SK-N-SH (cell line): ENCODE measurements around the gene FEZF2. TPM values are rescaled to one million over a fixed set of nuclear protein-coding genes. Genes with fewer than 3 reads are reported as not detected.

Source experiments
- CTCF ChIA-PET: fragments of 300-600, 350-600 bp; formaldehyde crosslinking; extraction: SDS; loops from one replicate; lab custom pipeline; 2021; lab: Yijun Ruan, JAX
- POLR2A ChIA-PET: fragments of 350-600 bp; sonication (Branson Sonifier 250); formaldehyde crosslinking; extraction: SDS; loops from one replicate; lab custom pipeline; 2020; ENCODE audit warnings: antibody characterized with exemption, inconsistent platforms; lab: Yijun Ruan, JAX
- DNase-seq: peaks from one replicate; pipeline ENCODE4 v3.0.0; 2012
- H2AFZ ChIP-seq: fragments of 200-600 bp; sonication (generic); 2 replicates; pipeline ENCODE4 v1.8.1; 2016; ENCODE audit warnings: antibody characterized with exemption, mild to moderate bottlenecking, low read depth
- H3F3A ChIP-seq: fragments of 200-600 bp; sonication (generic); replicated peaks from 2 replicates; pipeline ENCODE3; 2016; ENCODE audit warnings: antibody characterized with exemption, mild to moderate bottlenecking; ENCODE audit not compliant: insufficient read depth
- H3K27ac ChIP-seq, 2 experiments: fragments of 200-500 bp in 1 of 2; fragments of 200-600 bp in 1 of 2; sonication (Bioruptor generic) in 1 of 2; sonication (generic), shearing (Covaris generic) in 1 of 2; 2 replicates each; pipeline versions ENCODE4 v1.5.1 to v1.6.1; 2014 to 2016; ENCODE audit warnings: low read depth in 2 of 2, inconsistent platforms in 1 of 2, low read length in 1 of 2, mild to moderate bottlenecking in 1 of 2, mixed read lengths in 1 of 2
- H3K27me3 ChIP-seq: fragments of 200-600 bp; sonication (generic), shearing (Covaris generic); 2 replicates; pipeline ENCODE4 v1.6.1; 2016; ENCODE audit warnings: mixed run types; ENCODE audit not compliant: insufficient read depth
- H3K36me3 ChIP-seq, 2 experiments: fragments of 200-500 bp in 1 of 2; fragments of 200-600 bp in 1 of 2; sonication (Bioruptor generic) in 1 of 2; sonication (generic) in 1 of 2; replicated peaks in 1 of 2; 2 replicates each; pipeline versions ENCODE3 to v1.5.1; 2014 to 2016; ENCODE audit warnings: low read length in 1 of 2, mild to moderate bottlenecking in 1 of 2; ENCODE audit not compliant: insufficient read depth in 2 of 2, control insufficient read depth in 1 of 2
- H3K4me1 ChIP-seq, 2 experiments: fragments of 200-500 bp in 1 of 2; fragments of 200-600 bp in 1 of 2; sonication (Bioruptor generic) in 1 of 2; sonication (generic), shearing (Covaris generic) in 1 of 2; 2 replicates each; pipeline versions ENCODE4 v1.5.1 to v1.6.1; 2014 to 2016; ENCODE audit warnings: low read depth in 1 of 2, low read length in 1 of 2, mixed run types in 1 of 2; ENCODE audit not compliant: insufficient read depth in 2 of 2, control insufficient read depth in 1 of 2
- H3K4me2 ChIP-seq: fragments of 200-600 bp; sonication (generic), shearing (Covaris generic); 2 replicates; pipeline ENCODE4 v1.6.1; 2017; ENCODE audit warnings: mixed run types
- H3K4me3 ChIP-seq, 2 experiments: fragments of 200-500 bp in 1 of 2; fragments of 200-600 bp in 1 of 2; sonication (Bioruptor generic) in 1 of 2; sonication (generic), shearing (Covaris generic) in 1 of 2; 2 replicates each; pipeline versions ENCODE4 v1.5.1 to v1.8.1; 2014 to 2016; ENCODE audit warnings: low read depth in 2 of 2, inconsistent platforms in 1 of 2, low read length in 1 of 2, mild to moderate bottlenecking in 1 of 2, mixed read lengths in 1 of 2, moderate library complexity in 1 of 2
- H3K79me2 ChIP-seq: fragments of 200-600 bp; sonication (generic); 2 replicates; pipeline ENCODE4 v1.8.1; 2017; ENCODE audit warnings: mild to moderate bottlenecking; ENCODE audit not compliant: insufficient read depth
- H3K9ac ChIP-seq: fragments of 200-600 bp; sonication (generic); 2 replicates; pipeline ENCODE4 v1.6.1; 2017; ENCODE audit warnings: mixed run types
- H3K9me2 ChIP-seq: fragments of 200-600 bp; sonication (generic); 2 replicates; pipeline ENCODE4 v1.6.1; 2017; ENCODE audit warnings: mixed run types
- H3K9me3 ChIP-seq: fragments of 200-600 bp; sonication (generic); 2 replicates; pipeline ENCODE4 v1.6.1; 2017; ENCODE audit warnings: mixed run types, mild to moderate bottlenecking, moderate library complexity
- H4K20me1 ChIP-seq: fragments of 200-600 bp; sonication (generic); 2 replicates; pipeline ENCODE4 v1.6.1; 2017; ENCODE audit warnings: mild to moderate bottlenecking, mixed run types; ENCODE audit not compliant: insufficient read depth
- CHD2 ChIP-seq: fragments of 150-350 bp; IDR thresholded peaks from 2 replicates; pipeline ENCODE4 v1.6.1; 2018; ENCODE audit warnings: low read length; ENCODE audit not compliant: partially characterized antibody
- ELF1 ChIP-seq: IDR thresholded peaks from 2 replicates; pipeline ENCODE4 v1.4.0; 2012
- EP300 ChIP-seq, 2 experiments: IDR thresholded peaks; 2 replicates each; pipeline versions ENCODE4 v1.4.0 to v1.6.1; 2012; ENCODE audit warnings: borderline replicate concordance in 1 of 2, low read depth in 1 of 2, low read length in 1 of 2
- GABPA ChIP-seq: IDR thresholded peaks from 2 replicates; pipeline ENCODE4 v1.4.0; 2012; ENCODE audit warnings: low read depth, mild to moderate bottlenecking
- GATA2 ChIP-seq: sonication (generic); formaldehyde crosslinking; IDR thresholded peaks from 2 replicates; pipeline ENCODE4 v1.5.0; 2020; ENCODE audit warnings: mild to moderate bottlenecking, missing genetic modification reagents
- MXI1 ChIP-seq: IDR thresholded peaks from 2 replicates; pipeline ENCODE4 v1.6.1; 2012; ENCODE audit warnings: mild to moderate bottlenecking, low read depth, low read length, improper control_type of control experiment
- POLR2AphosphoS5 ChIP-seq: IDR thresholded peaks from 2 replicates; pipeline ENCODE4 v1.6.1; 2012; ENCODE audit warnings: low read depth, low read length
- RAD21 ChIP-seq: IDR thresholded peaks from 2 replicates; pipeline ENCODE4 v1.6.1; 2012; ENCODE audit warnings: mild to moderate bottlenecking, low read length
- RFX5 ChIP-seq: IDR thresholded peaks from 2 replicates; pipeline ENCODE4 v1.6.1; 2012; ENCODE audit warnings: mild to moderate bottlenecking, improper control_type of control experiment, low read length
- RXRA ChIP-seq: IDR thresholded peaks from 2 replicates; pipeline ENCODE4 v1.4.0; 2012; ENCODE audit warnings: low read depth, mild to moderate bottlenecking, borderline replicate concordance
- TAF1 ChIP-seq: IDR thresholded peaks from 2 replicates; pipeline ENCODE4 v1.6.1; 2012; ENCODE audit warnings: low read depth, mild to moderate bottlenecking, low read length, moderate library complexity, borderline replicate concordance
- YY1 ChIP-seq: IDR thresholded peaks from 2 replicates; pipeline ENCODE4 v1.4.0; 2012; ENCODE audit warnings: low read depth, mild to moderate bottlenecking
- WGBS: methylation state at CpG from one replicate; pipeline ENCODE4 v1.1.6; 2017; ENCODE audit warnings: low lambda C conversion rate; 5-methylcytosine and 5-hydroxymethylcytosine counted together
- polyA plus RNA-seq, 3 experiments: library from polyadenylated mRNA; depleted of rRNA; stranded (reverse); fragments of >200 nt; gene quantifications; 2 replicates each; pipeline ENCODE4 v1.2.3, GENCODE V29; 2012
- TF ChIP-seq, protein P1 (sequence below): IDR thresholded peaks from 2 replicates; pipeline ENCODE4 v1.6.1; 2012; ENCODE audit warnings: mild to moderate bottlenecking, low read depth, low read length, moderate library complexity
- TF ChIP-seq, protein P2 (sequence below): IDR thresholded peaks from 2 replicates; pipeline ENCODE4; 2012
- TF ChIP-seq, protein P3 (sequence below): fragments of 150-350 bp; IDR thresholded peaks from 2 replicates; pipeline ENCODE4 v1.6.1; 2017; ENCODE audit warnings: antibody characterized with exemption, low read length, low read depth, borderline replicate concordance
- TF ChIP-seq, protein P4 (sequence below): fragments of 150-350 bp; IDR thresholded peaks from 2 replicates; pipeline ENCODE4 v1.6.1; 2016; ENCODE audit warnings: mild to moderate bottlenecking, low read depth, low read length
- TF ChIP-seq, protein P5 (sequence below): fragments of 200-600 bp; sonication (generic); IDR thresholded peaks from 2 replicates; pipeline ENCODE4 v1.6.1; 2017; ENCODE audit warnings: antibody characterized with exemption, mild to moderate bottlenecking, moderate library complexity

FEZF2 gene
- polyA plus RNA-seq, 1 of the 3 experiments (the other 2 are of a cell fraction), result not detected

DNA sequence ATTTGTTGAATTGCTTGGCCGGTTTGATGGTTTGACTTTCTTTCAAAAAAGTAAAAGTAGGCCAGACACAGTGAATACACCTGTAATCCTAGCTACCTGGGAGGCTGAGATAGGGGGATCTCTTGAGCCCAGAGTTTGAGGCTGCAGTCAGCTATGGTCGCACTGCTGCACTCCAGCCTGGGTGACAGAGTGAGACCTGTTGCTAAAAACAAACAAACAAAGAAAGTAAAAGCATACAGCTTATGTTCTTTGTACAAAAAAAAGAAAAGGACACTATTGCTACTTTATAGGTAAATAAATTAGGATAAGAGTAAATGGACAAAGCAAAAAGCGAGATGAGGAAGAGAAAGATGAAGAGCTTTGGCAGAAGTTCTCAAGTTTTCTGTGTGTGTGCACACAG is 13.9 kb upstream of the FEZF2 start:
- DNase-seq, result no peak
- Histone ChIP-seq H4K20me1 (no peaks in the 10 kb centered on the region), H3K27me3 (peaks cover 4% of the 10 kb centered on the region), H3K4me1 (no peaks in the 10 kb centered on the region), H2AFZ (no peak overlapping the region), H3K4me2 (no peak overlapping the region), H3K9ac (no peak overlapping the region), H3K27ac (no peak overlapping the region), H3K9me3 (no peaks in the 10 kb centered on the region), H3F3A (no peaks in the 10 kb centered on the region), H3K4me3 (no peak overlapping the region), H3K9me2 (no peaks in the 10 kb centered on the region), H3K36me3 (no peaks in the 10 kb centered on the region), H3K79me2 (no peaks in the 10 kb centered on the region)
- ChIA-PET POLR2A (no interaction called here), CTCF (no interaction called here)
- TF ChIP-seq MXI1 (no peak), GATA2 (CRISPR knock-in tag) (no peak), TAF1 (no peak), YY1 (no peak), EP300 (IDR thresholded peaks at IDR 0.05; ENCODE audit: borderline replicate concordance in 1 of 2, low read depth in 1 of 2, low read length in 1 of 2) (no peak), CHD2 (no peak), RXRA (no peak)
- TF ChIP-seq, protein P1, sequence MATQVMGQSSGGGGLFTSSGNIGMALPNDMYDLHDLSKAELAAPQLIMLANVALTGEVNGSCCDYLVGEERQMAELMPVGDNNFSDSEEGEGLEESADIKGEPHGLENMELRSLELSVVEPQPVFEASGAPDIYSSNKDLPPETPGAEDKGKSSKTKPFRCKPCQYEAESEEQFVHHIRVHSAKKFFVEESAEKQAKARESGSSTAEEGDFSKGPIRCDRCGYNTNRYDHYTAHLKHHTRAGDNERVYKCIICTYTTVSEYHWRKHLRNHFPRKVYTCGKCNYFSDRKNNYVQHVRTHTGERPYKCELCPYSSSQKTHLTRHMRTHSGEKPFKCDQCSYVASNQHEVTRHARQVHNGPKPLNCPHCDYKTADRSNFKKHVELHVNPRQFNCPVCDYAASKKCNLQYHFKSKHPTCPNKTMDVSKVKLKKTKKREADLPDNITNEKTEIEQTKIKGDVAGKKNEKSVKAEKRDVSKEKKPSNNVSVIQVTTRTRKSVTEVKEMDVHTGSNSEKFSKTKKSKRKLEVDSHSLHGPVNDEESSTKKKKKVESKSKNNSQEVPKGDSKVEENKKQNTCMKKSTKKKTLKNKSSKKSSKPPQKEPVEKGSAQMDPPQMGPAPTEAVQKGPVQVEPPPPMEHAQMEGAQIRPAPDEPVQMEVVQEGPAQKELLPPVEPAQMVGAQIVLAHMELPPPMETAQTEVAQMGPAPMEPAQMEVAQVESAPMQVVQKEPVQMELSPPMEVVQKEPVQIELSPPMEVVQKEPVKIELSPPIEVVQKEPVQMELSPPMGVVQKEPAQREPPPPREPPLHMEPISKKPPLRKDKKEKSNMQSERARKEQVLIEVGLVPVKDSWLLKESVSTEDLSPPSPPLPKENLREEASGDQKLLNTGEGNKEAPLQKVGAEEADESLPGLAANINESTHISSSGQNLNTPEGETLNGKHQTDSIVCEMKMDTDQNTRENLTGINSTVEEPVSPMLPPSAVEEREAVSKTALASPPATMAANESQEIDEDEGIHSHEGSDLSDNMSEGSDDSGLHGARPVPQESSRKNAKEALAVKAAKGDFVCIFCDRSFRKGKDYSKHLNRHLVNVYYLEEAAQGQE, result no peak
- TF ChIP-seq, protein P2, sequence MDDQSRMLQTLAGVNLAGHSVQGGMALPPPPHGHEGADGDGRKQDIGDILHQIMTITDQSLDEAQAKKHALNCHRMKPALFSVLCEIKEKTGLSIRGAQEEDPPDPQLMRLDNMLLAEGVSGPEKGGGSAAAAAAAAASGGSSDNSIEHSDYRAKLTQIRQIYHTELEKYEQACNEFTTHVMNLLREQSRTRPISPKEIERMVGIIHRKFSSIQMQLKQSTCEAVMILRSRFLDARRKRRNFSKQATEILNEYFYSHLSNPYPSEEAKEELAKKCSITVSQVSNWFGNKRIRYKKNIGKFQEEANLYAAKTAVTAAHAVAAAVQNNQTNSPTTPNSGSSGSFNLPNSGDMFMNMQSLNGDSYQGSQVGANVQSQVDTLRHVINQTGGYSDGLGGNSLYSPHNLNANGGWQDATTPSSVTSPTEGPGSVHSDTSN, result no peak
- TF ChIP-seq, protein P3, sequence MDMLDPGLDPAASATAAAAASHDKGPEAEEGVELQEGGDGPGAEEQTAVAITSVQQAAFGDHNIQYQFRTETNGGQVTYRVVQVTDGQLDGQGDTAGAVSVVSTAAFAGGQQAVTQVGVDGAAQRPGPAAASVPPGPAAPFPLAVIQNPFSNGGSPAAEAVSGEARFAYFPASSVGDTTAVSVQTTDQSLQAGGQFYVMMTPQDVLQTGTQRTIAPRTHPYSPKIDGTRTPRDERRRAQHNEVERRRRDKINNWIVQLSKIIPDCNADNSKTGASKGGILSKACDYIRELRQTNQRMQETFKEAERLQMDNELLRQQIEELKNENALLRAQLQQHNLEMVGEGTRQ, result no peak
- WGBS, result 41% methylated on average over 3 of the region's 3 CpGs

DNA sequence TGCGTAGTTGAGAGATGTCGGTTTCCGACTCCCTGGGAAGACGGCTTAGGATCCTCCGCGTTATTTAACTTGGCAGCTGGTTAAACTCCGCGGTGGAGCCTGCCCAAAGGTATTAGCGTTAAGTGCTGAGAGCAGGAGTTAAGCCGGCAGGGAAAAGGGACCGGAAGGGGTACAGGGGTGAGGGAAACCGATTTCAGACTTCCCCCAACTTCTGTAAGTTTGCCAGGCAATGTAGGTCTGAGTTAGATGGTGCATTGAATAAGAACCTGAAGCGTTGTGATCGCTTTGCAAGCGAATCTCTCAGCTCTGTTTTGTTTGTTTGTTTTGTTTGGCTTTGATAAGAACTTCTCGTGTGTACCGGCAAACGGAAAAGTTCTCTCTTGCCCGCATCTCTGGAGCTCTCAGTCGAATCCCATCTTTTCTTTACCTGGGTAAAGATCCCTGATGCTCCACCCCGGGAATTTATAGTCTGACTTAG is 6.0 kb upstream of the FEZF2 start:
- Histone ChIP-seq H3K27ac (no peak overlapping the region), H3K9me3 (no peaks in the 10 kb centered on the region; the same call in 1 of the 2 replicates), H3F3A (no peaks in the 10 kb centered on the region), H4K20me1 (no peaks in the 10 kb centered on the region), H3K27me3 (peaks cover 65% of the 10 kb centered on the region), H3K36me3 (no peaks in the 10 kb centered on the region), H3K4me2 (no peak overlapping the region), H3K4me1 (peaks cover 0 to 4% of the 10 kb centered on the region in 2 experiments; a peak in 1 of 4 replicates), H3K4me3 (no peak overlapping the region), H3K9me2 (no peaks in the 10 kb centered on the region), H2AFZ (no peak overlapping the region), H3K9ac (no peak overlapping the region), H3K79me2 (no peaks in the 10 kb centered on the region)
- WGBS, result 9% methylated on average over 21 of the region's 21 CpGs
- peak; percentile 22 for DNase-seq
- ChIA-PET CTCF (interaction anchor here (1.3 kb wide), 1 partner anchor 114 kb away, joined by 3 read pairs; no protein-coding TSS in a partner anchor), POLR2A (no interaction called here)
- TF ChIP-seq RAD21 (no peak), ELF1 (no peak), GABPA (no peak), MXI1 (no peak), YY1 (no peak), RFX5 (no peak), POLR2AphosphoS5 (no peak), RXRA (no peak)
- TF ChIP-seq, protein P4, sequence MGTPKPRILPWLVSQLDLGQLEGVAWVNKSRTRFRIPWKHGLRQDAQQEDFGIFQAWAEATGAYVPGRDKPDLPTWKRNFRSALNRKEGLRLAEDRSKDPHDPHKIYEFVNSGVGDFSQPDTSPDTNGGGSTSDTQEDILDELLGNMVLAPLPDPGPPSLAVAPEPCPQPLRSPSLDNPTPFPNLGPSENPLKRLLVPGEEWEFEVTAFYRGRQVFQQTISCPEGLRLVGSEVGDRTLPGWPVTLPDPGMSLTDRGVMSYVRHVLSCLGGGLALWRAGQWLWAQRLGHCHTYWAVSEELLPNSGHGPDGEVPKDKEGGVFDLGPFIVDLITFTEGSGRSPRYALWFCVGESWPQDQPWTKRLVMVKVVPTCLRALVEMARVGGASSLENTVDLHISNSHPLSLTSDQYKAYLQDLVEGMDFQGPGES, result no peak
- TF ChIP-seq, protein P2, result no peak
- TF ChIP-seq, protein P5, sequence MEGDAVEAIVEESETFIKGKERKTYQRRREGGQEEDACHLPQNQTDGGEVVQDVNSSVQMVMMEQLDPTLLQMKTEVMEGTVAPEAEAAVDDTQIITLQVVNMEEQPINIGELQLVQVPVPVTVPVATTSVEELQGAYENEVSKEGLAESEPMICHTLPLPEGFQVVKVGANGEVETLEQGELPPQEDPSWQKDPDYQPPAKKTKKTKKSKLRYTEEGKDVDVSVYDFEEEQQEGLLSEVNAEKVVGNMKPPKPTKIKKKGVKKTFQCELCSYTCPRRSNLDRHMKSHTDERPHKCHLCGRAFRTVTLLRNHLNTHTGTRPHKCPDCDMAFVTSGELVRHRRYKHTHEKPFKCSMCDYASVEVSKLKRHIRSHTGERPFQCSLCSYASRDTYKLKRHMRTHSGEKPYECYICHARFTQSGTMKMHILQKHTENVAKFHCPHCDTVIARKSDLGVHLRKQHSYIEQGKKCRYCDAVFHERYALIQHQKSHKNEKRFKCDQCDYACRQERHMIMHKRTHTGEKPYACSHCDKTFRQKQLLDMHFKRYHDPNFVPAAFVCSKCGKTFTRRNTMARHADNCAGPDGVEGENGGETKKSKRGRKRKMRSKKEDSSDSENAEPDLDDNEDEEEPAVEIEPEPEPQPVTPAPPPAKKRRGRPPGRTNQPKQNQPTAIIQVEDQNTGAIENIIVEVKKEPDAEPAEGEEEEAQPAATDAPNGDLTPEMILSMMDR, result no peak
